Left ventricle myocardium superior (tissue), 1 donor: ENCODE results near the gene NFKBIZ. TPM values are rescaled to one million over a fixed set of nuclear protein-coding genes. Genes with fewer than 3 reads are reported as not detected.
"Not testable (repeated sequence)": the region's sequence is repeated elsewhere in the genome, so short reads cannot be mapped to it uniquely, and the experiment has no call there.

Experiments used
- ATAC-seq: fragments of 200-7000 bp; cut with Tn5 transposase; one replicate; pipeline ENCODE4 v1.9.1; 2020; ENCODE audit warnings: mild to moderate bottlenecking, moderate library complexity
- DNase-seq: peaks from one replicate; pipeline ENCODE4 v3.0.0-alpha.2; 2020
- intact Hi-C: fragments of 100-400 bp; cut with micrococcal nuclease; formaldehyde crosslinking; loops from one replicate; pipeline ENCODE4 v1.11.0; 2022
- total RNA-seq: library from RNA; stranded (reverse); fragmentation: NEBNext Ultra II Directional; extraction: Animal tissue kit (Norgen Biotek cat#: 25700); gene quantifications from one replicate; pipeline ENCODE4 v1.2.1, GENCODE V29; 2021
- donor health status: DM: no; HTN: yes; CAD: no; lungs with severe emphysema.

Gene NFKBIZ
- total RNA-seq, 1 donor from 2014 or later, result 15.9 TPM

- intact Hi-C loops, result no loop called here
- ATAC-seq (peak; percentile 67), DNase-seq (no peak)
These were observed 49.4 kb downstream of the NFKBIZ start for GRCh38 chr3:101898752-101899169.

DNA sequence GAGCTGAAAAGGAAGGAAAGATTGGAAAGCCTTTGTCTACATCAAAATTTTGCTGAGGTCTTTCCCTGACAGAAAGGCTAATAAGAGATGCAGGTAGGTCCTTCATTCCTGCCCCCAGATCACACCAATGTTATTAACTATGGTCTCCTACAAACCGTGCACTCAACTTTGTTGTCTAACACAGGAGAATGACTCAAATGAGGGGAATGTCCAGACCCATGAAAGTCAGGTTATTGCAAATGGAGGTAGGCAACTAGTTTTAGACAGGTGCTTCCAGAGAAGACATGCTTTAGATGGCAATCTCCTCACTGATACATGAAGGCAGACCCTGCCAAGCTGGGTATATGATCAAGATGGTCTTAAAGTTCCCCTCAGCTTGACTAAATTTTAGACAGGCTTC, 51.0 kb downstream of the NFKBIZ start:
- ATAC-seq, result no peak
- intact Hi-C loops, result no loop called here
- no peak for DNase-seq

- DNase-seq (no peak), ATAC-seq (no peak)
- intact Hi-C loops, result no loop called here
These were observed 51.4 kb downstream of the NFKBIZ start for GRCh38 chr3:101900736-101901135.

GRCh38 chr3:101902041-101902440, 52.7 kb downstream of the NFKBIZ start:
- intact Hi-C loops, result no loop called here
- DNase-seq (no peak), ATAC-seq (no peak)

DNA sequence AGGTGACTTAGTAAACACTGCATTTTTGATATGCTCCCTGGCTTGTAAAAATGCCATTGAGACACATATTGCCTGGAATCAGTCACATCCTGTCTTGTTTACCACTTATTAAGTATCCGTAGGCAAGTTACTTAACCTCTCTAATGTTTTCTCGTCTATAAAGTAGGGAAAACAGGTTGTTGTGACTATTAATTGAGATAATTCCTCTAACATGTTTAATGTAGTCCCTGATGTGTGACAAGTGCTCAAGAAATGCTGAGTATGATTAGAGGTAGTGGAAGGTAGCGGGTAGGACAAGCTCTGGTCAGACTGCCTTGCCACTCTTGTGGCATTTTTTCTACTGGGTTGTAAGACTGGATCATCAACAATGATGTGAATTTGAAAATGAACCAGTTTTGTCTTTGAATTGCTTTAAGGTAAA, 54.1 kb downstream of the NFKBIZ start:
- no peak for ATAC-seq
- DNase-seq, result no peak
- intact Hi-C loops, result no loop called here

GRCh38 chr3:101905573-101905972, 56.3 kb downstream of the NFKBIZ start:
- intact Hi-C loops, result not testable (repeated sequence)

More at GRCh38 chr3:101905573-101905972, 56.3 kb downstream of the NFKBIZ start:
- ATAC-seq, DNase-seq: not testable (repeated sequence)

Other genes with a start within 250 kb of the NFKBIZ start
- 12.0 TPM for gene ZBTB11, start 172.4 kb upstream of the NFKBIZ start, total RNA-seq
- gene RPL24, start 162.8 kb upstream of the NFKBIZ start, total RNA-seq, result 816 TPM
- gene CEP97, start 124.9 kb upstream of the NFKBIZ start, total RNA-seq, result 6.5 TPM
- gene NXPE3, start 70.3 kb upstream of the NFKBIZ start, total RNA-seq, result 48.0 TPM